Measurements from ENCODE around the gene CLN6. TPM values are rescaled to one million over a fixed set of nuclear protein-coding genes. Genes with fewer than 3 reads are reported as not detected.

Gene CLN6
- total RNA-seq, 1 donor from 2014 or later, result 95.3 TPM

GRCh38 chr15:68265674-68266073, 36.1 kb upstream of the CLN6 start:
- Mint-ChIP-seq H3K4me1 (ENCODE audit: low read depth) (no peaks in the 10 kb centered on the region), H3K27me3 (ENCODE audit: insufficient read depth) (peaks cover 51% of the 10 kb centered on the region), H3K36me3 (ENCODE audit: low read depth) (no peaks in the 10 kb centered on the region), H3K9me3 (no peaks in the 10 kb centered on the region), H3K4me3 (no peak overlapping the region), H3K27ac (no peak overlapping the region)
- DNase-seq (ENCODE audit: low spot score), result no peak
- intact Hi-C loops (cut with micrococcal nuclease), result no loop called here

DNA sequence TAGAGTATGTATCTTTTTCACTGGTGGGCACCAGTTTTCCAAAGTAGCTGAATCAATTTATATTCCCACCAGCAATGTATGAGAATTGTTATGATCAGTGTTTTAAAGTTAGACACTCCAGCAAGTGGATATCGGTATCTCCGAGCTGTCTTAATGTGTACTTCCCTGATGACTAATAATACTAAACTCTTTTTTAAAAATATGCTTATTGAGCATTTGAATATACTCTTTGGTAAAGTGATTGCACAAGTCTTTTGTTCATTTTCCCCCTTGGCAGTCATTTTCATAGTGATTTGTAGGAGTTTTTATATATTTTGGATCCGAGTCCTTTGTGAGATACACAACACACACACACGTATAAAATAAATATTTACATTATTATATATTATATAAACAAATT, 35.6 kb upstream of the CLN6 start:
- no peak for DNase-seq (ENCODE audit: low spot score)
- Mint-ChIP-seq H3K4me1 (ENCODE audit: low read depth) (no peaks in the 10 kb centered on the region), H3K36me3 (ENCODE audit: low read depth) (no peaks in the 10 kb centered on the region), H3K27me3 (ENCODE audit: insufficient read depth) (peaks cover 48% of the 10 kb centered on the region), H3K27ac (no peak overlapping the region), H3K4me3 (no peak overlapping the region), H3K9me3 (no peaks in the 10 kb centered on the region)
- intact Hi-C loops (cut with micrococcal nuclease), result no loop called here

DNA sequence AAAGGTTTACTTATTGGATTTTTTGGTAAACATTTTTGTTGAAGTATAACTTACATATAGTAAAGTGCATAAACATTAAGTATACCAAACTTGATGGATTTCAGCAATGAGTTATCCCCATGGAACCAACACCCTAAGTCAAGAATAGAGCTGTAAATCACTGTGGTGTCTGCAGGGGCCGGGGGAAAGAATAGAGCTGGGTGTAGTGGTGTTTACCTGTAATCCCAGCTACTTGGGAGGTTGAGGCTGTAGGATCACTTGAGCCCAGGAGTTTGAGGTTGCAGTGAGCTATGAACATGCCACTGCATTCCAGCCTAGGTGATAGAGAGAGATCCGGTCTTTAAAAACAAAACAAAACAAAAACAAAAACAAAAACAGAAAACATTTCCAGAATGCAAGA, 34.8 kb upstream of the CLN6 start:
- Mint-ChIP-seq H3K36me3 (ENCODE audit: low read depth) (no peaks in the 10 kb centered on the region), H3K27ac (no peak overlapping the region), H3K4me3 (no peak overlapping the region), H3K4me1 (ENCODE audit: low read depth) (no peaks in the 10 kb centered on the region), H3K27me3 (ENCODE audit: insufficient read depth) (peaks cover 46% of the 10 kb centered on the region), H3K9me3 (no peaks in the 10 kb centered on the region)
- intact Hi-C loops (cut with micrococcal nuclease), result no loop called here
- no peak for DNase-seq (ENCODE audit: low spot score)

DNA sequence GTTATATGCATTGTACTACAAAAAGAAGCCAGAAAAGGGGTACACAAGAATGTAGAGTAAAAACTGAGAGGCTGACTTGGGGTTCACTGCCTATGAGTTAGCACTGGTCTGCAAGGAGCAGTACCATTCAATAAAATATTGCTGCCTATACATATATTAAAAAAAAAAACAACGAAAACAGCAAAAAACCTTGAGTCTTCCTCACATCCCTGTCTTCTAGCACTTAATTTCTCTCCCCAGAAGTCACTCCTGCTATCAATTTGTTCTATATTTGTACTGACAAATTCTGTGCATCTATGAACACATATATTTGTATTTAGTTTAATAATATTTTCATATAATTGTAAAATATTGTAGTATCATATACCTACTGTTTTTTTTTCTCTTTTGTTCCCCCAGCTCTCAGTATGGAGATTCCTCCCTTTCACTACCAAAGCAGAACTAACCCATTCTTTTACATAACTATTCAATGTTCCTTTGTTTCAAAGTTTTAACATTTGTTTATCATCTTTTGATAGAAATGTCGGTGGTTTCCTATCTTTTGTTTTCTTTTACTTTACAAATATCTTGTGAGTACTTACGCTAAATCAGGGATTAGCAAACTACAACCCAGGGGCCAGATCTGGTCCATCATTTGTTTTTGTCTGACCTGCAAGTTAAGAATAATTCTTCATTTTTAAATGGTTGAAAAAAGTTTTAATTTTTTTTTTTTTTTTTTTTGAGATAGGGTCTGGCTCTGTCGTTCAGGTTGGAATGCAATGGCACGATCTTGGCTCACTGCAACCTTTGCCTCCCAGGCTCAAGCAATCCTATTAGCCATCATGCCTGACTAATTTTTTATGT, 33.2 kb upstream of the CLN6 start:
- intact Hi-C loops (cut with micrococcal nuclease), result no loop called here
- H3K4me3 Mint-ChIP-seq, result no peak overlapping the region
- H3K9me3 Mint-ChIP-seq, result no peaks in the 10 kb centered on the region
- peaks cover 6% of the 10 kb centered on the region for H3K4me1 Mint-ChIP-seq (ENCODE audit: low read depth)
- H3K36me3 Mint-ChIP-seq (ENCODE audit: low read depth), result no peaks in the 10 kb centered on the region
- H3K27ac Mint-ChIP-seq, result no peak overlapping the region
- peaks cover 34% of the 10 kb centered on the region for H3K27me3 Mint-ChIP-seq (ENCODE audit: insufficient read depth)
- DNase-seq (ENCODE audit: low spot score), result no peak

DNA sequence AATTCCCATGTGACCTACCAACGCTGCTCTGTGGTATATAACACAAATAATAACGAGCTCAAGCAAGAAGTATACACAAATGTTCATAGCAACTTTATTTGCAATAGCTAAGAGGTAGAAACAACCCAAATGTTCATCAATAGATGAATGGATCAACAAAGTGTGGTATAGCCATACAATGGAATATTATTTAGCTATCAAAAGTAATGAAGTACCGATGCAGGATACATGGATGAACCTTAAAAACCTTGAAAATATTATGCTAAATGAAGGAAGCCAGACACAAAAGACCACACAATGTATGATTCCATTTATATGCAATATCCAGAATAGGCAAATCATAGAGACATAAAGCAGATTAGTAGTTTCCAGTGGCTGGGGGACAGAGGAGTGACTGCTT, 32.5 kb upstream of the CLN6 start:
- no peak overlapping the region for H3K27ac Mint-ChIP-seq
- H3K9me3 Mint-ChIP-seq, result no peaks in the 10 kb centered on the region
- H3K4me1 Mint-ChIP-seq (ENCODE audit: low read depth), result peaks cover 6% of the 10 kb centered on the region
- no peak for DNase-seq (ENCODE audit: low spot score)
- peaks cover 30% of the 10 kb centered on the region for H3K27me3 Mint-ChIP-seq (ENCODE audit: insufficient read depth)
- H3K4me3 Mint-ChIP-seq, result no peak overlapping the region
- H3K36me3 Mint-ChIP-seq (ENCODE audit: low read depth), result no peaks in the 10 kb centered on the region
- intact Hi-C loops (cut with micrococcal nuclease), result no loop called here

GRCh38 chr15:68261241-68261640, 31.7 kb upstream of the CLN6 start:
- no peak overlapping the region for H3K4me3 Mint-ChIP-seq
- H3K27me3 Mint-ChIP-seq (ENCODE audit: insufficient read depth), result peaks cover 28% of the 10 kb centered on the region
- intact Hi-C loops (cut with micrococcal nuclease), result no loop called here
- no peak for DNase-seq (ENCODE audit: low spot score)
- H3K9me3 Mint-ChIP-seq, result no peaks in the 10 kb centered on the region
- peaks cover 6% of the 10 kb centered on the region for H3K4me1 Mint-ChIP-seq (ENCODE audit: low read depth)
- H3K36me3 Mint-ChIP-seq (ENCODE audit: low read depth), result no peaks in the 10 kb centered on the region
- no peak overlapping the region for H3K27ac Mint-ChIP-seq

DNA sequence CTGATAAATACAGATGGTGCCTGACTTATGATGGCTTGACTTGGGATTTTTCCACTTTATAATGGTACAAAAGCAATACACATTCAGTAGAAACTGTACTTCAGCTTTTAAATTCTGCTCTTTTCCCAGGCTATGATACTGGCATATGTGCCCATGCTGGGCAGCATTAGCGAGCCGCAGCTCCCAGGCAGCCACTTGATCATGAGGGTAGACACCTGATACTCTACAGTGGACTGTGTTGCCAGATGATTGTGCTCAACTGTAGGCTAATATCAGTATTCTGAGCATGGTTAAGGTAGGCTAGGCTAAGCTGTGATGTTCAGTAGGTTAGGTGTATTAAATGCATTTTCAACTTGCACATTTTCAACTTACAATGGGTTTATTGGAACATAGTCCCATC, 30.4 kb upstream of the CLN6 start:
- Mint-ChIP-seq H3K4me1 (ENCODE audit: low read depth) (peaks cover 6% of the 10 kb centered on the region), H3K27ac (no peak overlapping the region), H3K27me3 (ENCODE audit: insufficient read depth) (peaks cover 22% of the 10 kb centered on the region), H3K9me3 (no peaks in the 10 kb centered on the region), H3K36me3 (ENCODE audit: low read depth) (no peaks in the 10 kb centered on the region), H3K4me3 (no peak overlapping the region)
- DNase-seq (ENCODE audit: low spot score), result no peak
- intact Hi-C loops (cut with micrococcal nuclease), result no loop called here

- DNase-seq (ENCODE audit: low spot score), result no peak
- H3K9me3 Mint-ChIP-seq, result no peaks in the 10 kb centered on the region
- H3K27ac Mint-ChIP-seq, result no peak overlapping the region
- H3K36me3 Mint-ChIP-seq (ENCODE audit: low read depth), result no peaks in the 10 kb centered on the region
- intact Hi-C loops (cut with micrococcal nuclease), result no loop called here
- peaks cover 6% of the 10 kb centered on the region for H3K4me1 Mint-ChIP-seq (ENCODE audit: low read depth)
- peaks cover 14% of the 10 kb centered on the region for H3K27me3 Mint-ChIP-seq (ENCODE audit: insufficient read depth)
- no peak overlapping the region for H3K4me3 Mint-ChIP-seq
Measured at GRCh38 chr15:68258692-68259091, 29.2 kb upstream of the CLN6 start.

DNA sequence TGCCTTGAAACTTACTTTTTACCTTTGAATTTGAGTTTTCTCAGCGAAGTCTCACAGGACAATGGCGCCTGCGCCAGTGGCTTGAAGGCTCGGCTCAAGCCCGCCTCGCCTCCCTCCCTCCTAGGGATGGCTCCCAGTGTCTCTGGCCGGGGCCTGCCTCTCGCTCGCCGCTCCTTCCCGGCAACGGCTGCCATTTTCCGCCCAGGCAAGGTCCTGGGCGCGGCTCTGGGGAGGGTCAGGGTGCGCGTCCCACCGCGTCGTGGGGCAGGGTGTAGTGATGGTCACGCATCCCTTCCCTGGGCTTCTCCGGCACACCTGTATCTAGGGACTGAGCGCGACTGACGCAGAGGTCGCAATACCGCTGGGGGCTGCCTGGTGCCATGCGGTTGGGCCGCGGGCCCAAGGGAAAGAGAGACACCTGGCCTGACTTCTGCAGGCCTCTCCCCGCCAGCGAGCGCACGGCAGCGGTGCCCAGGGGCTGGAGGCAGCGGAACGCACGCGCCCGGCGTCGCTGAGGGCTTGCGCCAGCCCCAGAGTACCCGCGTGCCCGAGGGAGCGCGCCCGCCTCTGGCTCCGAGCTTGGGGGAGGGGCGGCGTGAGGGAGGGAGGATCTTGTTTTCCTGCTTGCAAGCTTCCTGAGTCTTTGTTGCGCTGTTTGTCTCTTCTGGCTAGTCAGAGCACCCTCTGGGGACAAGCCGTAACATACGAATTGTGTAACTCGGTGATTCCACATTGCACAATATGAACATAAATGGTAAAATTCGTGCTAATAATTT, 27.3 kb upstream of the CLN6 start:
- peaks cover 9% of the 10 kb centered on the region for H3K27me3 Mint-ChIP-seq (ENCODE audit: insufficient read depth)
- H3K27ac Mint-ChIP-seq, result peak overlapping the region; percentile 40
- H3K9me3 Mint-ChIP-seq, result no peaks in the 10 kb centered on the region
- no peaks in the 10 kb centered on the region for H3K36me3 Mint-ChIP-seq (ENCODE audit: low read depth)
- peaks cover 6% of the 10 kb centered on the region for H3K4me1 Mint-ChIP-seq (ENCODE audit: low read depth)
- peak; percentile 59 for DNase-seq (ENCODE audit: low spot score)
- H3K4me3 Mint-ChIP-seq, result peak overlapping the region; percentile 72
- intact Hi-C loops (cut with micrococcal nuclease), result no loop called here

DNA sequence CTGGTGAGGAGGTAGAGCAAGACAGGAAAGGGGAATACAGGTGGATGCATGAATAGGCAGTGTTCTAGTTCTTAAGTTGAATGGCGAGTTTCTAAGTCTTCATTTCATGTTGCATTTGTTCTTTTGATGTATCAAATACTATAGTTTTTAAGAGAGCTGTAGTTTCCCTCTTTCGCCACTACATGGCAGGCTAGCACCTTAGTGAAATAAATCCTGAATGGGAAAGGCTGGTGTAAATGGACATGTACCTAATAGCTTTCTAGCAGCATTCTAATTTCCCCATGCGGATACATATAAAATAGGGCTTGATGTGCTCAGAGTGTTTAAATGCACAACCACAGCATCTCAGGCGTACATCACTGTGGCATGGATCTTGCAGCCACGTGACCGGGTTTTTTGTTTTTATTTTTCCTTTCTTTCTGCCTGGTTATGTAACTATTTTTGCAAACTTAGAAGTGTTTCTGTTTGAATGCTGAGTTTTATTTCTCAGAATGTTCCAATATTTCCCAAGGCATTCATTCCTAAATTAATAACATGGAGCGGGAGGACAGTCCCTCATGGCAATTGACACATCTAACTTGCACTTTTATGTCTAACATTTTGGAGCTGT, 23.5 kb upstream of the CLN6 start:
- Mint-ChIP-seq H3K36me3 (ENCODE audit: low read depth) (no peaks in the 10 kb centered on the region), H3K4me3 (no peak overlapping the region), H3K27me3 (ENCODE audit: insufficient read depth) (peaks cover 19% of the 10 kb centered on the region), H3K4me1 (ENCODE audit: low read depth) (no peaks in the 10 kb centered on the region), H3K27ac (no peak overlapping the region), H3K9me3 (no peaks in the 10 kb centered on the region)
- DNase-seq (ENCODE audit: low spot score), result no peak
- intact Hi-C loops (cut with micrococcal nuclease), result loop anchor here (1.0 to 2.0 kb wide), 6 partner anchors 22 to 421 kb away; no protein-coding TSS in a partner anchor

DNA sequence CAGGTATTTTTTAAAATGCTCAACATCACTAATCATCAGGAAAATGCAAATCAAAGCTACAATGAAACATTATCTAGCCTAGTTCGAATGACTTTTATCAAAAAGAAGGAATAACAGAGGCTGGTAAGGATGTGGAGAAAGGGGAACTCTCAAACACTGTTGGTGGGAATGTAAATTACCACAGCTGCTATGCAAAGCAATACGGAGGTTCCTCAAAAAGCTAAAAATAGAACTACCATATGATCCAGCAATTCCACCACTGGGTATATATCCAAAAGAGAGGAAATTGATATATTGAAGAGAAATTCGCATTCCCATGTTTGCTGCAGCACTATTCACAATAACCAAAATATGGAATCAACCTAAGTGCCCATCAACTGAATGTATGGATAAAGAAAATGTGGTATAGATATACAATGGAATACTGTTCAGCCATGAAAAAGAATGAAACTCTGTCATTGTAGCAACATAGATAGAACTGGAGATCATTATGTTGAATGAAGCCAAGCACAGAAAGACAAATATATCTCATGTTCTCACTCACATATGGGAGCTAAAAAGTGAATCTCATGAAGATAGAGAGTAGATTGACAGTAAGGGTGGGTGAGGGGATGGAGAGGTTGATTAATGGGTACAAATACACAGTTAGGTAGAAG, 19.7 kb upstream of the CLN6 start:
- Mint-ChIP-seq H3K36me3 (ENCODE audit: low read depth) (no peaks in the 10 kb centered on the region), H3K4me3 (no peak overlapping the region), H3K27ac (no peak overlapping the region), H3K4me1 (ENCODE audit: low read depth) (no peaks in the 10 kb centered on the region), H3K9me3 (no peaks in the 10 kb centered on the region), H3K27me3 (ENCODE audit: insufficient read depth) (peaks cover 26% of the 10 kb centered on the region)
- DNase-seq (ENCODE audit: low spot score), result no peak
- intact Hi-C loops (cut with micrococcal nuclease), result no loop called here

- Mint-ChIP-seq H3K27ac (no peak overlapping the region), H3K4me3 (no peak overlapping the region), H3K27me3 (ENCODE audit: insufficient read depth) (peaks cover 13% of the 10 kb centered on the region), H3K4me1 (ENCODE audit: low read depth) (no peaks in the 10 kb centered on the region), H3K36me3 (ENCODE audit: low read depth) (no peaks in the 10 kb centered on the region), H3K9me3 (peaks cover 4% of the 10 kb centered on the region)
- DNase-seq (ENCODE audit: low spot score), result no peak
- intact Hi-C loops (cut with micrococcal nuclease), result no loop called here
Measured at GRCh38 chr15:68244235-68244634, 14.7 kb upstream of the CLN6 start.

All from activated T-helper 1 cell treated with anti-CD3 and anti-CD28 coated beads, Interleukin-12 subunit alpha, Interleukin-12 subunit beta, Interleukin-2, Interleukin-4 antibody, amounts not matched to agents 30 ng/mL and 10 ng/mL and 1 ng/mL, durations not matched to agents 14 hours and 24 hours and 36 hours (primary cell).